Activated T-cell treated with anti-CD3 and anti-CD28 coated beads, Interleukin-2, amount 50 U/mL, for 48 hours (primary cell): Measurements from ENCODE around the gene ZBTB34.
"Not testable (repeated sequence)": the region's sequence is repeated elsewhere in the genome, so short reads cannot be mapped to it uniquely, and the experiment has no call there.

Experiments used
- DNase-seq, 2 experiments: peaks; one replicate each; pipeline ENCODE4 v3.0.0-alpha.2; 2020

The ZBTB34 gene

GRCh38 chr9:126860077-126860756 is at the start of gene ZBTB34:
Gene ZBTB34 (plus strand): TSS chr9:126860639. CDS start chr9:126879400, 18,761 bp downstream.
- DNase-seq, result peak; percentile 88 to 89

- DNase-seq, result no peak
These were observed 47.4 kb upstream of the ZBTB34 start for GRCh38 chr9:126813072-126813471.

- DNase-seq, result no peak
These were observed 46.3 kb upstream of the ZBTB34 start for GRCh38 chr9:126814091-126814490.

- DNase-seq, result not testable (repeated sequence)
These were observed 42.8 kb upstream of the ZBTB34 start for GRCh38 chr9:126817615-126818014.

GRCh38 chr9:126818482-126818881 is 42.0 kb upstream of the ZBTB34 start:
- no peak for DNase-seq

GRCh38 chr9:126819482-126819881 is 41.0 kb upstream of the ZBTB34 start:
- no peak for DNase-seq

- no peak for DNase-seq
These were observed 38.2 kb upstream of the ZBTB34 start for GRCh38 chr9:126822278-126822677.

- DNase-seq, result no peak
These were observed 37.6 kb upstream of the ZBTB34 start for GRCh38 chr9:126822873-126823272.

GRCh38 chr9:126824052-126824451 is 36.4 kb upstream of the ZBTB34 start:
- DNase-seq, result not testable (repeated sequence)

GRCh38 chr9:126827227-126827626 is 33.2 kb upstream of the ZBTB34 start:
- DNase-seq, result no peak

GRCh38 chr9:126829035-126829434 is 31.4 kb upstream of the ZBTB34 start:
- DNase-seq, result no peak

GRCh38 chr9:126830827-126831226 is 29.6 kb upstream of the ZBTB34 start:
- DNase-seq, result no peak

GRCh38 chr9:126832440-126832839 is 28.0 kb upstream of the ZBTB34 start:
- DNase-seq, result no peak

- no peak for DNase-seq
These were observed 27.4 kb upstream of the ZBTB34 start for GRCh38 chr9:126833020-126833419.

GRCh38 chr9:126833710-126834345 is 26.6 kb upstream of the ZBTB34 start:
- no peak for DNase-seq

- no peak for DNase-seq
These were observed 25.8 kb upstream of the ZBTB34 start for GRCh38 chr9:126834672-126835071.

- DNase-seq, result no peak
These were observed 24.2 kb upstream of the ZBTB34 start for GRCh38 chr9:126836216-126836615.

GRCh38 chr9:126838055-126838811 is 22.2 kb upstream of the ZBTB34 start:
- no peak for DNase-seq

- no peak for DNase-seq
These were observed 21.5 kb upstream of the ZBTB34 start for GRCh38 chr9:126838895-126839294.

- DNase-seq, result no peak
These were observed 21.1 kb upstream of the ZBTB34 start for GRCh38 chr9:126839301-126839700.

GRCh38 chr9:126842220-126842842 is 18.1 kb upstream of the ZBTB34 start:
- no peak for DNase-seq

GRCh38 chr9:126842977-126843799 is 17.3 kb upstream of the ZBTB34 start:
- no peak for DNase-seq

GRCh38 chr9:126844085-126844484 is 16.4 kb upstream of the ZBTB34 start:
- DNase-seq, result no peak
